Spinal cord (tissue), 10 donors: Measurements from ENCODE around the gene LYAR. TPM values are rescaled to one million over a fixed set of nuclear protein-coding genes. Genes with fewer than 3 reads are reported as not detected.

ENCODE experiments used
- DNase-seq, 6 donors: peaks; one replicate each; pipeline versions ENCODE4 v3.0.0 to v3.0.0-alpha.2; 2013 to 2015; ENCODE audit warnings: low spot score in 6 of 6, low read depth in 4 of 6
- H3K27ac ChIP-seq: one replicate; pipeline ENCODE4 v1.5.1; 2013; ENCODE audit warnings: low read depth, low read length, control low read depth
- H3K27me3 ChIP-seq: one replicate; pipeline ENCODE4 v1.6.1; 2013; ENCODE audit warnings: low read length; ENCODE audit not compliant: control insufficient read depth, insufficient read depth
- H3K36me3 ChIP-seq: one replicate; pipeline ENCODE4 v1.6.1; 2013; ENCODE audit warnings: low read length; ENCODE audit not compliant: control insufficient read depth, insufficient read depth
- H3K4me1 ChIP-seq: one replicate; pipeline ENCODE4 v1.6.1; 2013; ENCODE audit warnings: low read length; ENCODE audit not compliant: control insufficient read depth, insufficient read depth
- H3K4me3 ChIP-seq: one replicate; pipeline ENCODE4 v1.5.1; 2013; ENCODE audit warnings: low read depth, low read length, control low read depth
- H3K9me3 ChIP-seq: one replicate; pipeline ENCODE4 v1.6.1; 2013; ENCODE audit warnings: low read length; ENCODE audit not compliant: control insufficient read depth, insufficient read depth
- WGBS: methylation state at CpG from one replicate; pipeline ENCODE4 v1.1.5; 2013; ENCODE audit warnings: missing lambda C conversion rate; ENCODE audit not compliant: insufficient coverage; 5-methylcytosine and 5-hydroxymethylcytosine counted together
- polyA plus RNA-seq, 2 donors: library from polyadenylated mRNA; unstranded; fragments of 120-200 nt; gene quantifications; one replicate each; pipeline ENCODE4 v1.2.1, GENCODE V29; 2013; ENCODE audit not compliant: insufficient read length in 2 of 2
- total RNA-seq, 2 donors: library from RNA; depleted of rRNA in 1 of 2; stranded (reverse); fragments of 120-200 nt in 1 of 2; fragments of >200 nt in 1 of 2; gene quantifications; one replicate each; pipeline versions ENCODE4 v1.2.3 to v1.2.4, GENCODE V29; 2013 to 2014
- donor health status: healthy.

The LYAR gene
- total and polyA plus RNA-seq, 4 donors, result 7.4 to 13.9 (median 12.9) TPM

- no peak for DNase-seq
- H3K4me1 ChIP-seq, result peaks cover 7% of the 10 kb centered on the region
- 63% methylated on average over 1 of the region's 4 CpGs for WGBS
- no peaks in the 10 kb centered on the region for H3K27me3 ChIP-seq
- no peaks in the 10 kb centered on the region for H3K9me3 ChIP-seq
- no peak overlapping the region for H3K4me3 ChIP-seq
- H3K27ac ChIP-seq, result no peak overlapping the region
- H3K36me3 ChIP-seq, result no peaks in the 10 kb centered on the region
Observed at GRCh38 chr4:4328840-4329239, 38.9 kb upstream of the LYAR start.

DNA sequence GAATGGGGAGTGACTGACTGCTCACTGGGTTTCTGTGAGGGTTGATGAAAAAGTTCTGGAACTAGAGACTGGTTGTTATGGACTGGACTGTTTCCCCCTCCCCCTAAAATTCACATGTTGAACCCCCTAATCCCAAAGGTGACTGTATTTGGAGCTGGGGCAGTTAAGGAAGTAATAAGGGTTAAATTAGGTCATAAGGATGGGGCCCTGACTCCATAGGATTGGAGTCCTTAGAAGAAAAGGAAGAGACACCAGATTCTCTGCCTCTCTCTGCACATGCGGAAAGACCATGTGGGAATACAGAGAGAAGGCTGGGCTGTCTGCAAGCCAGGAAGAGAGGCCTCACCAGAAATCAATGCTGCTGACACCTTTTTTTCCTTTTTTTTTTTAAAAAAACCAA is 38.3 kb upstream of the LYAR start:
- peaks cover 7% of the 10 kb centered on the region for H3K4me1 ChIP-seq
- H3K27me3 ChIP-seq, result no peaks in the 10 kb centered on the region
- no peak overlapping the region for H3K27ac ChIP-seq
- peaks cover under 1% of the 10 kb centered on the region for H3K36me3 ChIP-seq
- no peaks in the 10 kb centered on the region for H3K9me3 ChIP-seq
- WGBS, result no CpG with 5 or more reads among the region's 1 CpG
- DNase-seq, result no peak
- no peak overlapping the region for H3K4me3 ChIP-seq

DNA sequence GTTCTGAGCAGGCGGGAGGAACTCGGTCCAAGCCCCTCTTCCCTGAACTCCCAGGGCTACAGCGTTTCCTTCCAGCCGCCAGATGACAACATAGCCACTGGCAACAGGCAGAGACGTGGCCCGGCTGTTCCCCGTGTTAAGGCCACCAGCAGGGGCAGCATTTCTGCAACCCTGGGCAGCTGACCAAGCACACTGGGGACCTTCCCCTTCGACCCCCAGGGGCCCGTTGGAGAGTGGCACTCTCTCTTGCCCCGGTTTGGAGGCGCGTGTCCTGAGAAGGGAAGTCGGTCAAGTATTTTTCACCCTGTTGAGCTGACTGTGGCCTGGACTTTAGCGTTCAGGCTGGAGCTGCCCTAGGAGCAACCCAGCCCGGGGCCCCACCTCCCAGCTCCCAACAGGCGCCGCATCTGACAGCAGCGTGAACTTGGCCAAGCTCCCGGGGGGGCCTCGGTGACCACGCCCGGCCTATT is 37.7 kb upstream of the LYAR start:
- Histone ChIP-seq H3K4me3 (no peak overlapping the region), H3K27me3 (no peaks in the 10 kb centered on the region), H3K27ac (no peak overlapping the region), H3K36me3 (peaks cover 2% of the 10 kb centered on the region), H3K4me1 (peaks cover 7% of the 10 kb centered on the region), H3K9me3 (no peaks in the 10 kb centered on the region)
- no peak for DNase-seq
- WGBS, result 36% methylated on average over 19 of the region's 22 CpGs

DNA sequence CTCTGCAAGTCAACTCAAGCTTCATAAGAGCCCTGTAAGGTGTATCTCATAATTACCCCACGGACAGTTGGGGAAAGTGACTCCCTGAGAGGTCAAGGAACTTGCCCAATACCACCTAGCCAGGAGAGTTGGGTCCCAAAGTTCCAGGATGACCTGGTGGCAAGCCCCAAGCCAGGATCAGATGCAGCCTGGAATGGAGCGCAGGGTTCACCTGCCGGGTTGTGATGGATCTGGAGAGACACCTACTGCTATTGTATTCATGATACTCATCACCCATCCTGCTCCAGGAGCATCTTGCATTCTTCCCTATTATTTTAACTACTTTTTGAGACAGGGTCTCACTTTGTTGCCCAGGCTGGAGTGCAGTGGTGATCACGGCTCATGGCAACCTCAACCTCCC is 36.2 kb upstream of the LYAR start:
- WGBS, result 100% methylated on average over 3 of the region's 4 CpGs
- no peaks in the 10 kb centered on the region for H3K9me3 ChIP-seq
- H3K27ac ChIP-seq, result no peak overlapping the region
- peaks cover 7% of the 10 kb centered on the region for H3K4me1 ChIP-seq
- H3K36me3 ChIP-seq, result peaks cover 14% of the 10 kb centered on the region
- no peak for DNase-seq
- H3K27me3 ChIP-seq, result no peaks in the 10 kb centered on the region
- H3K4me3 ChIP-seq, result no peak overlapping the region

GRCh38 chr4:4325321-4325720 is 35.4 kb upstream of the LYAR start:
- H3K9me3 ChIP-seq, result no peaks in the 10 kb centered on the region
- H3K4me3 ChIP-seq, result no peak overlapping the region
- DNase-seq, result no peak
- H3K36me3 ChIP-seq, result peaks cover 23% of the 10 kb centered on the region
- no peak overlapping the region for H3K27ac ChIP-seq
- H3K4me1 ChIP-seq, result peaks cover 7% of the 10 kb centered on the region
- no peaks in the 10 kb centered on the region for H3K27me3 ChIP-seq
- 89% methylated on average over 5 of the region's 5 CpGs for WGBS

DNA sequence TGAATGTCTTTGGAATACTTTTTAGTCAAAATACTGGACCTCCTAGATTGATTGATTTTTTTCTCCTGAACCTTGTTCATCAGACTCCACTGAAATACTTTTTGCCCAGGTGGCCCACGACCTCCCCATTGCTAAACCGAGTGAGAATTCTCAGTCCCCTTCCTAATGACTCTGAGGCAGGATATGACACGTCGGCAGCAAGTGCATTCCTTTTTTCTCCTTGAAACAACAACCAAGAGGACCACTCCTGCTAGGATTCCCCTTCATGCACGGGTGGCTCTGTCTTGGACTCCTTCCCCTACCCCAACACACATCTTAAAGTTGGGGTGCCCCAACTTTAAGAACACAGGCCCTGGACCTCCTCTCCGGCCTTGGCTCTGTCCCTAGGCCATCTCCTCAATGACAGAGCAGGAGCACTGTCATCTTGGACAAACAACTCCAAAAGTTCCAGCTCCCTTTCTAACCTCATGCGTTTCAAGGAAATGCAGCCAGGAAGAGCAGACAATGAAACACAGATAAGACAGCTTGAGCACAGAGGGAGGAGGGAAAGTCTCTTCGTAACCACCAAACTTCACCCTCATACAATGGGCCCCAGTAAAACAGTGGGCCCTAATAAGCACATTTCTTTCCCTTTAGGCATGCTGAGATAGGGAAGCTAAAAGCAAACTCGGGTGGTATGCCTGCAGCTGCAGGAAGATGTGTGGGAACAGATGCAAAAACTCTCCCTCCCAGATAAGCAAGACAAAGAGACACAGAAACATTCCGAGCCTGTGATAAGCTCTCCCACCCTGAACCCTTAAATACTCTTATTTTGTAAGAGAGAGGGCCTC is 34.0 kb upstream of the LYAR start:
- peaks cover 34% of the 10 kb centered on the region for H3K36me3 ChIP-seq
- no peak overlapping the region for H3K4me3 ChIP-seq
- 76% methylated on average over 6 of the region's 10 CpGs for WGBS
- no peaks in the 10 kb centered on the region for H3K27me3 ChIP-seq
- H3K4me1 ChIP-seq, result peaks cover 7% of the 10 kb centered on the region
- no peaks in the 10 kb centered on the region for H3K9me3 ChIP-seq
- no peak for DNase-seq
- no peak overlapping the region for H3K27ac ChIP-seq

DNA sequence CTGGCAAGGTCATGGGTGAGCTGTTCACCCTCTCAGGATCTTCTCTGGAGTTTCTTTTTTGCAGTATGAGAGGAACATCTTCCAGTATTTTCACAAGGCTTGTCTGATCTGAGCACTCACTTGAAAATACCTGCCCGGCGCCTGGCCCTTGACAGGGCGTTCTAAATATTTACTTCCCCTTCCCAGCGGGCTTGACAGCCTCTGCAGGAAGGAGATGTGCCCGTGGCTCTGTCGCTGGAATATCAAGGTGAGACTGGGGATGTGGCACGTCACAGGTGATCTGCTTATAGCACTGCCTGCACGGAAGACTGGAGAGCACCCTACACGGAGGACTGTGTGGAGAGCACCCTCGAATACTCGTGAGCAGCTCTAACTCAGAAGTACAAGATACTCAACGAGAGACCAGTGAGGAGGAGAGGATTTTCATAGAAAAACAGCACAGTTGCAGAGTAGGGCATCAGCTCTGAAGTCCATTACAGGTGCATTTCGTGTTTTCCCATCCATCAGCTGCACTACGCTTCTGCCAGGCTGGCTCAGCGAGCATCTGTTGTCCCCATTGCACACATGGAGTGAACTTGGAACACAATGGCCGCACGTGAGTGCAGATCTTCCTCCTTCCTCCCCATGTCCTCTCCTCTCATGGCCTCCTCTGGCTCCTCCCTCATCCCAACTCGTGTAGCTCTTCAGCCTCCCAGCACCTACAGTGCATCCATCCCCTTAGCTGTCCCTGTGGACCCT is 32.2 kb upstream of the LYAR start:
- Histone ChIP-seq H3K4me3 (no peak overlapping the region), H3K9me3 (no peaks in the 10 kb centered on the region), H3K36me3 (peaks cover 47% of the 10 kb centered on the region), H3K27me3 (no peaks in the 10 kb centered on the region), H3K4me1 (no peaks in the 10 kb centered on the region), H3K27ac (no peak overlapping the region)
- WGBS, result 87% methylated on average over 15 of the region's 18 CpGs
- no peak for DNase-seq

DNA sequence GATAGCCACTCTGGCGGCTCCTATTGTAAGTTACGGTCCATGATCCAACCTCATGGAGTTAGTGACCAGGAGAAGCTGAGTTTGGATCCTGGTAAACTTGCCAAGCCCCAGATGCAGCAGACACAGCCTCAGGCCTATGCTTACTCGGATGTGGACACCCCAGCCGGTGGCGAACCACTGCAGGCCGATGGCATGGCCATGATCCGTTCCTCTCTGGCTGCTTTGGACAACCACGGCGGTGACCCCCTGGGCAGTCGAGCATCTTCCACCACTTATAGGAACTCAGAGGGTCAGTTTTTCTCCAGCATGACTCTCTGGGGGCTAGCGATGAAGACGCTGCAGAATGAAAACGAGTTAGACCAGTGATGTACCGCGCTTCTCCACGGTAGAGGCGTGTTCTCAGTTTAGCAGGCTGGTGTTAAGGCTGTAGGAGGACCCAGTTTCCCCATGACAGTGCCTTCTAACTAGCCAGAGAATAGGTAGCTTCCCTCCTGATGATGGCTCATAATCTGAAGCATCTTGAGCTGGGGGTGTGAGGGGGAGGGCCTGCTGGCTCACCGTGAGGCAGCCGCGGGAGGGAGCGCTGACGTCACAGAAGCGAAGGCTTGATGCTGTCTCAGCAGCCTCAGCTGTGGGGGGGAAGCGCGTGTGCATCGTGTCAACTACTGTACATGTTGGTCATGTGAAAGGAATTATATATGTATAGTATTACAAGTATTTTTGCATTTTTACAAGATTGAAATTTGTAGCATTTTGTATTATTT is 31.2 kb upstream of the LYAR start:
- Histone ChIP-seq H3K27me3 (no peaks in the 10 kb centered on the region), H3K4me3 (no peak overlapping the region), H3K9me3 (no peaks in the 10 kb centered on the region), H3K36me3 (peaks cover 55% of the 10 kb centered on the region), H3K4me1 (no peaks in the 10 kb centered on the region), H3K27ac (no peak overlapping the region)
- DNase-seq, result no peak
- 96% methylated on average over 22 of the region's 26 CpGs for WGBS

DNA sequence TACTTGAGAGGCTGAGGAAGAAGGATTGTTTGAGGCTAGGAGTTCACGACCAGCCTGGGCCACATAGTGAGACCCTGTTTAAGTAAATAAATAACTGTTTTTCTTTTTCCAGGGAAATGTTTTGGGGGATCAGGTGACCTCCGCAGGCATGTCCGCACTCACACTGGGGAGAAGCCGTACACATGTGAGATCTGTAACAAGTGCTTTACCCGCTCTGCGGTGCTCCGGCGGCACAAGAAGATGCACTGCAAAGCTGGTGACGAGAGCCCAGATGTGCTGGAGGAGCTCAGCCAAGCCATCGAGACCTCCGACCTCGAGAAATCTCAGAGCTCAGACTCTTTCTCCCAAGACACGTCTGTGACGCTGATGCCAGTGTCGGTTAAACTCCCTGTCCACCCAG is 30.6 kb upstream of the LYAR start:
- 99% methylated on average over 14 of the region's 15 CpGs for WGBS
- Histone ChIP-seq H3K36me3 (peaks cover 59% of the 10 kb centered on the region), H3K4me1 (no peaks in the 10 kb centered on the region), H3K27me3 (no peaks in the 10 kb centered on the region), H3K4me3 (no peak overlapping the region), H3K9me3 (no peaks in the 10 kb centered on the region), H3K27ac (no peak overlapping the region)
- DNase-seq, result no peak
